ENCODE data around the gene SLC39A2. TPM values are rescaled to one million over a fixed set of nuclear protein-coding genes. Genes with fewer than 3 reads are reported as not detected.

The SLC39A2 gene
- total RNA-seq, 1 experiment from 2014 or later = 0.17 TPM

DNA sequence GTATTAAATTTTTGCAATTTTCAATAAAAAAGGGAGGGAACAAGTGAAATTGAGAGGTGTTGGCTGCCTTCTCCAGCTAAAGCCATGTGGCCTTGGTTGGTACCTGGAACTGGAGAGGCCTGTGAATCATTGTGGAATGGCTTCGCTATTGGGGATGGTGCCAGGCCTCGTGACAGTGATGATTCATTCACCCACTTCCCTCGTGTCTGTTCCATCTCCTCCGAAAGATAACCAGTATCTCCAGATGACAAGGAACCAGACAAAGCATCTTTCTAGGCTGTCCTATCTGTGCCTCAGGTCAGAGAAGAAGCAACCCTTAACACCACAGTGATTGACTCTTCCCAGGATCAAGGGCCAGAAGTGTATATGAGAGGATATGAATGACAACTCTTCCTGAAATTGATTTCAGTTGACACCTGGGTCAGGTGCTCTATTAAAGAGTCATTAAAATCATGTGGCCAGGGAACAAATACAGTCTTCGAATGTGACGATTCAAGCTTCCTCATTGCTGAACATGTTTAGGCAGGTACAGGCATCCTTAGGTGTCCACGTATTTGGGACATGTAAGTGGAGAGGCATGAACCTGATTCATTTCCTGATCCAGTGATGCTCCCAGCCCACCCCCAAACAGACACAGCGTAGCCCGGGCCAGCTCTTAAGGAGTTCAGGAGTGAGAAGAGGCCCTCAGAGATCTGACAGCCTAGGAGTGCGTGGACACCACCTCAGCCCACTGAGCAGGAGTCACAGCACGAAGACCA, 42.8 kb downstream of the SLC39A2 start, which contains the start of gene RNASE7:
Gene RNASE7 (plus strand): TSS at position 687 of the 758 bp plus-strand sequence. CDS start 631 bp downstream, outside the sequence.
- H3K4me3 ChIP-seq (ENCODE audit: insufficient read depth, low read depth, low read length) = no peak within 1 kb of the TSS
- no peaks in the 10 kb centered on the region; the same call in 1 of the 2 replicates for H3K27me3 ChIP-seq (ENCODE audit: control insufficient read depth, insufficient read depth, low read length)
- no peaks in the 10 kb centered on the region for H3K36me3 ChIP-seq (replicated peaks; ENCODE audit: control insufficient read depth, insufficient read depth, low read length)
- DNase-seq = no peak

DNA sequence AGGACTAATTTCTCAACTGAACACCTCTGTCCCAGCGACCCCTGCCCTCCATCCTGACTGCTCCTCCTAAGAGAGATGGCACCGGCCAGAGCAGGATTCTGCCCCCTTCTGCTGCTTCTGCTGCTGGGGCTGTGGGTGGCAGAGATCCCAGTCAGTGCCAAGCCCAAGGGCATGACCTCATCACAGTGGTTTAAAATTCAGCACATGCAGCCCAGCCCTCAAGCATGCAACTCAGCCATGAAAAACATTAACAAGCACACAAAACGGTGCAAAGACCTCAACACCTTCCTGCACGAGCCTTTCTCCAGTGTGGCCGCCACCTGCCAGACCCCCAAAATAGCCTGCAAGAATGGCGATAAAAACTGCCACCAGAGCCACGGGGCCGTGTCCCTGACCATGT, 43.8 kb downstream of the SLC39A2 start:
- no peaks in the 10 kb centered on the region; the same call in 1 of the 2 replicates for H3K27me3 ChIP-seq (ENCODE audit: control insufficient read depth, insufficient read depth, low read length)
- no peaks in the 10 kb centered on the region for H3K36me3 ChIP-seq (replicated peaks; ENCODE audit: control insufficient read depth, insufficient read depth, low read length)

DNA sequence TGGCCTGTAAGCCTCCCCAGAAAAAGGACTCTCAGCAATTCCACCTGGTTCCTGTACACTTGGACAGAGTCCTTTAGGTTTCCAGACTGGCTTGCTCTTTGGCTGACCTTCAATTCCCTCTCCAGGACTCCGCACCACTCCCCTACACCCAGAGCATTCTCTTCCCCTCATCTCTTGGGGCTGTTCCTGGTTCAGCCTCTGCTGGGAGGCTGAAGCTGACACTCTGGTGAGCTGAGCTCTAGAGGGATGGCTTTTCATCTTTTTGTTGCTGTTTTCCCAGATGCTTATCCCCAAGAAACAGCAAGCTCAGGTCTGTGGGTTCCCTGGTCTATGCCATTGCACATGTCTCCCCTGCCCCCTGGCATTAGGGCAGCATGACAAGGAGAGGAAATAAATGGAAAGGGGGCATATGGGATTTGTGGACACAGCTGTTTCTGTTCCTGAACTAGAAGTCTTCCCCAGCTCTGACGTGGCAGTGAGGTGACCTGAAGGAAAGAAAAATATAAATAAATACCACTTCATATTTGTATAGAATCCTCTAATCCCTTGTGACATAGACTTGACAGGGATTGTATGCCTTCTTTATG, 44.4 kb downstream of the SLC39A2 start:
- DNase-seq = no peak
- Histone ChIP-seq H3K36me3 (replicated peaks; ENCODE audit: control insufficient read depth, insufficient read depth, low read length) (no peaks in the 10 kb centered on the region), H3K27me3 (ENCODE audit: control insufficient read depth, insufficient read depth, low read length) (no peaks in the 10 kb centered on the region; the same call in 1 of the 2 replicates), H3K4me3 (ENCODE audit: insufficient read depth, low read depth, low read length) (no peak overlapping the region)

More for the DNA sequence above, 43.8 kb downstream of the SLC39A2 start:
- no peak overlapping the region for H3K4me3 ChIP-seq (ENCODE audit: insufficient read depth, low read depth, low read length)
- no peak for DNase-seq

DNA sequence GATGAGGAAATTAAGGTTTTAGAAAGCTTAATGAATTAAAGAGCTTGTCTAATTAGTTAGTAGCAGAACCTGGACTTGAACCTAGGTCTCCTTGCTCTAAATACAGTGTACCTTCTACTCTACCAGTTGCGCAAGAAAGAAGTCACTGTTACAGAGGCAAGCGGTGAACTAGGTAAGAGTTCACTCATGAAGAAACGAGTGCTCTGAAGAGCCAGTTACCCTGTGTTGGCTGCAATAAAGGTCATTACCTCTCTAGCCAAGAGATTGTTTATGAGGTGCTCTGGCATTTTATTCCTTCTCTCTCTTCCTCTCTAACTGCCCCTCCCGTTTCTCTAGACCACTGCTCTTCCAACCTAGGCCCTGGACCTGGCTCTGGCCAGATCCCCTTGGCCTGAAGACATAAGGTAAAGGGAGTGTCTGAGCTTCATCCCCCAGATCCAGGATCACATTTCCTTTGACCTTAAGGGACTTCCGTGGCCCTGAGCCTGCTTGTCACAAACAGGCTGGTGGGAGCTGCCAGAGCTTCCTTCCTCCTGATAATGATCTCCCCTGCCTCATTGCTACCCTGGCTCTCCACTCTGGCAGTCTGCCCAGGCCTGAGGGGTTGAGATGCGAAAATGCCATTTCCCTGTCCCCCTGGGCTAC, 45.0 kb downstream of the SLC39A2 start:
- DNase-seq = no peak
- Histone ChIP-seq H3K36me3 (replicated peaks; ENCODE audit: control insufficient read depth, insufficient read depth, low read length) (no peaks in the 10 kb centered on the region), H3K4me3 (ENCODE audit: insufficient read depth, low read depth, low read length) (no peak overlapping the region), H3K27me3 (ENCODE audit: control insufficient read depth, insufficient read depth, low read length) (no peaks in the 10 kb centered on the region; the same call in 1 of the 2 replicates)

DNA sequence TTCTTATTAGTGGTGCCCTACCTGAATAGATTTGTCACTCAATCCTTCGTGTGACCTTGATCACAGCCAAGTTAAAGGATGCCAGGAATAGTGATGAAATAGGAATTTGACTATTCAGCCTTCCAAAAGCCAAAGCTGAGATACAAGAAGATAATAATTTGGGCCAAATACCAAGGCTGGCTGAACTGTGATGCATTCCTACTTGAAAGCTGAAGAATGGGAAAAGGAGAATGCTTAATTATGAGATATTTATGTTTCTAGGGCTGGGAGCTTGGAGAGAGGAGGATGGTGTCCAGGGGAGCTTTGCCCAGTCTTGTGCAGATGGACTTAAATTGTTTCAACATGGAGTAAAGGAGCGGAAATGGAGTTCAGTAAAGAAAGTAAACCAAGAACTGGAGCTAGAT, 48.3 kb downstream of the SLC39A2 start:
- Histone ChIP-seq H3K4me3 (ENCODE audit: insufficient read depth, low read depth, low read length) (no peak overlapping the region), H3K27me3 (ENCODE audit: control insufficient read depth, insufficient read depth, low read length) (no peaks in the 10 kb centered on the region; the same call in 1 of the 2 replicates), H3K36me3 (replicated peaks; ENCODE audit: control insufficient read depth, insufficient read depth, low read length) (no peaks in the 10 kb centered on the region)
- DNase-seq = no peak

DNA sequence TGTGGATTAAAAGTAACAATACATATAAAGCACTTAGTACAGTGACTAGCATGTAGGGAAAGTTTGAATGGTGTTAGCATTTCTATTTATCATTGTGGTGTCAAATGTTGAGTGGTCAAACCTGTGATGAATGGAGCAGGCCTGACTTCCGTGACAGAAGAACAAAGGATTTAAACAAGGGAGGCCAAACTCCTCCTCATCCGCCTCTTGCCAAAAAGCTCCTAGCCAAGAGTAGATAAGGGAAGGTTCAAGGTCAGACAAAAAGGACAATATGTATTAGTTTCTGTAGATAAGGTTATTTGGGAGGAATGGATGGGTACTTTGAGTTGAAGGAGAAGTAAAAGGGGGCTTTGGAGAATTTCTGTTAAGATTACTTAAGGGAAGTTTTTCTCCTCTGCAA, 49.5 kb downstream of the SLC39A2 start:
- no peaks in the 10 kb centered on the region for H3K27me3 ChIP-seq (ENCODE audit: control insufficient read depth, insufficient read depth, low read length)
- H3K36me3 ChIP-seq (replicated peaks; ENCODE audit: control insufficient read depth, insufficient read depth, low read length) = no peaks in the 10 kb centered on the region
- no peak overlapping the region for H3K4me3 ChIP-seq (ENCODE audit: insufficient read depth, low read depth, low read length)
- no peak for DNase-seq

DNA sequence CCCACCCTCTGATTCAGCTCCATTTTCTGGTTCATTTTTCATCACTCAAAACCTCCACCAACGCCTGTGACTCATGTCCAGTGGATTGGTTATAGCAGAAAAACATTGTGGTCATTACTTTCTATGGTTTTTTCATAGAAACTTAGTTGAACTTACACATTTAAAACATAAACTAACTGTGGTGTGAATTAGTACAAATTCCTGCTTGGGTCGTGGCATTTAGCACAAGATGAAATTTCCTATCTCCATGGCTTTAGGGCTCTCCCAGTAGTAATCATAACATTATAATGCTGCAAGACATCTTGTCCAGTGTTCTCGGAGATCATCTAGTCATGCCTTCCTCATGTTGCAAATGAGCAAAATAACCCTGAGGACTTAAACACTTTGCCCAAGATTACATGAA, 50.2 kb downstream of the SLC39A2 start:
- no peak for DNase-seq
- Histone ChIP-seq H3K27me3 (ENCODE audit: control insufficient read depth, insufficient read depth, low read length) (no peaks in the 10 kb centered on the region), H3K36me3 (replicated peaks; ENCODE audit: control insufficient read depth, insufficient read depth, low read length) (no peaks in the 10 kb centered on the region), H3K4me3 (ENCODE audit: insufficient read depth, low read depth, low read length) (no peak overlapping the region)

DNA sequence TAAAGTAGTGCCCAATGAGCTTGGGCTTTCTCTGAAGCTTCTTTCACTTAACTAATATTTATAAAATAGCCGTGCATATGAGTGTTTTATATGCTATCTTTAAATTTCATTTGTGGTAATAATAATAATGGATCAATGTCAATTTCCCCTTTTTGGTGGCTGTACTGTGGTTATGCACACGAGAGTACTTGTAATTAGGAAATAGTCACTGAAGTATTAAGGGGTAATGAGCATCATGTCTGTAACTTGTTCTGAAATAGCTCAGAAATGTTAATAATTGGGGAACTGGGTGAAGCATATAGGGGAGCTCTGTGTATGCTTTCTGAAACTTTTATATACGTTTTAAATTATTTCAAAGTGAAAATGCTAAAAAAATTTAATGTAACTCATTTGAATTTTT, 51.5 kb downstream of the SLC39A2 start:
- H3K36me3 ChIP-seq (replicated peaks; ENCODE audit: control insufficient read depth, insufficient read depth, low read length) = no peaks in the 10 kb centered on the region
- H3K4me3 ChIP-seq (ENCODE audit: insufficient read depth, low read depth, low read length) = no peak overlapping the region
- DNase-seq = no peak
- H3K27me3 ChIP-seq (ENCODE audit: control insufficient read depth, insufficient read depth, low read length) = no peaks in the 10 kb centered on the region

Other genes with a start within 250 kb of the SLC39A2 start
- not detected in 2 replicates for gene EDDM3B, start 230.9 kb upstream of the SLC39A2 start, total RNA-seq (2014; rRNA removed; shearing (Covaris generic))
- 0.66 and 0.92 TPM in 2 replicates for gene RNASE6, start 218.0 kb upstream of the SLC39A2 start, total RNA-seq (2014; rRNA removed; shearing (Covaris generic))
- gene RNASE1, start 196.4 kb upstream of the SLC39A2 start, total RNA-seq (2014; rRNA removed; shearing (Covaris generic)) = 72.7 and 124 TPM in 2 replicates
- gene RNASE3, start 107.9 kb upstream of the SLC39A2 start, total RNA-seq (2014; rRNA removed; shearing (Covaris generic)) = not detected in 2 replicates
- not detected in 2 replicates for gene RNASE2, start 43.8 kb upstream of the SLC39A2 start, total RNA-seq (2014; rRNA removed; shearing (Covaris generic))
- gene METTL17, start 9.3 kb upstream of the SLC39A2 start, total RNA-seq (2014; rRNA removed; shearing (Covaris generic)) = 109 and 131 TPM in 2 replicates
- gene NDRG2, start 25.8 kb downstream of the SLC39A2 start, total RNA-seq (2014; rRNA removed; shearing (Covaris generic)) = 21.5 and 33.5 TPM in 2 replicates
- 0.15 TPM in 1 of 2 replicates, not detected in the other for gene TPPP2, start 30.9 kb downstream of the SLC39A2 start, total RNA-seq (2014; rRNA removed; shearing (Covaris generic))
- gene RNASE13, start 35.5 kb downstream of the SLC39A2 start, total RNA-seq (2014; rRNA removed; shearing (Covaris generic)) = not detected in 2 replicates
- gene RNASE7, start 43.1 kb downstream of the SLC39A2 start, total RNA-seq (2014; rRNA removed; shearing (Covaris generic)) = not detected in 2 replicates
- gene RNASE8, start 58.5 kb downstream of the SLC39A2 start, total RNA-seq (2014; rRNA removed; shearing (Covaris generic)) = not detected in 2 replicates
- 63.9 and 82.1 TPM in 2 replicates for gene ARHGEF40, start 71.0 kb downstream of the SLC39A2 start, total RNA-seq (2014; rRNA removed; shearing (Covaris generic))
- 71.2 and 90.3 TPM in 2 replicates for gene ZNF219, start 99.4 kb downstream of the SLC39A2 start, total RNA-seq (2014; rRNA removed; shearing (Covaris generic))
- 0.31 and 0.78 TPM in 2 replicates for gene TMEM253, start 101.8 kb downstream of the SLC39A2 start, total RNA-seq (2014; rRNA removed; shearing (Covaris generic))
- not detected in 2 replicates for gene OR5AU1, start 156.8 kb downstream of the SLC39A2 start, total RNA-seq (2014; rRNA removed; shearing (Covaris generic))